GM12892 (cell line): ENCODE measurements around the gene C2orf76.
"Not testable (repeated sequence)": the region's sequence is repeated elsewhere in the genome, so short reads cannot be mapped to it uniquely, and the experiment has no call there.

Experiments used
- DNase-seq: peaks from one replicate; pipeline ENCODE4 v3.0.0; 2011; ENCODE audit not compliant: insufficient read length
- FAIRE-seq: peaks from 2 replicates; lab custom pipeline; 2011; peaks lifted over from hg19 to GRCh38; lab: Jason Lieb, UNC
- POLR2A ChIP-seq: IDR thresholded peaks from 2 replicates; pipeline ENCODE4 v1.6.1; 2011; ENCODE audit warnings: low read depth, low read length, control low read depth
- POLR2AphosphoS5 ChIP-seq: IDR thresholded peaks from 2 replicates; pipeline ENCODE4 v1.6.1; 2011; ENCODE audit warnings: low read depth, low read length, control low read depth
- TAF1 ChIP-seq: IDR thresholded peaks from 2 replicates; pipeline ENCODE4 v1.6.1; 2011; ENCODE audit warnings: low read depth, mild to moderate bottlenecking, control low read depth, low read length, borderline replicate concordance

C2orf76 gene

GRCh38 chr2:119393971-119394748 lies 27.5 kb upstream of the C2orf76 start:
- no peak for FAIRE-seq

GRCh38 chr2:119389615-119390306 lies 23.1 kb upstream of the C2orf76 start:
- no peak for DNase-seq
- FAIRE-seq: no peak
- TF ChIP-seq POLR2AphosphoS5 (no peak), TAF1 (no peak), POLR2A (no peak)

More at GRCh38 chr2:119393971-119394748, 27.5 kb upstream of the C2orf76 start:
- TF ChIP-seq POLR2AphosphoS5 (no peak), POLR2A (no peak), TAF1 (no peak)
- no peak for DNase-seq

- FAIRE-seq (peak; percentile 83), DNase-seq (no peak)
- TF ChIP-seq TAF1 (no peak), POLR2AphosphoS5 (no peak), POLR2A (no peak)
Observed at GRCh38 chr2:119387381-119388129, 20.9 kb upstream of the C2orf76 start.

GRCh38 chr2:119385466-119385865 lies 18.8 kb upstream of the C2orf76 start:
- no peak for DNase-seq
- TF ChIP-seq POLR2AphosphoS5: no peak
- no peak for TF ChIP-seq TAF1
- no peak for TF ChIP-seq POLR2A
- FAIRE-seq: no peak

GRCh38 chr2:119384971-119385370 lies 18.3 kb upstream of the C2orf76 start:
- TF ChIP-seq POLR2A (no peak), POLR2AphosphoS5 (no peak), TAF1 (no peak)
- DNase-seq: no peak
- FAIRE-seq: no peak

GRCh38 chr2:119383410-119384140 lies 16.9 kb upstream of the C2orf76 start:
- TF ChIP-seq TAF1 (no peak), POLR2A (no peak), POLR2AphosphoS5 (no peak)
- no peak for FAIRE-seq
- no peak for DNase-seq

GRCh38 chr2:119378566-119378965 lies 11.9 kb upstream of the C2orf76 start:
- TF ChIP-seq TAF1: no peak
- no peak for TF ChIP-seq POLR2A
- TF ChIP-seq POLR2AphosphoS5: no peak
- no peak for FAIRE-seq
- no peak for DNase-seq

- no peak for TF ChIP-seq POLR2AphosphoS5
- TF ChIP-seq TAF1: no peak
- TF ChIP-seq POLR2A: no peak
- DNase-seq: no peak
- FAIRE-seq: no peak
Observed at GRCh38 chr2:119377993-119378345, 11.3 kb upstream of the C2orf76 start.

GRCh38 chr2:119377294-119377992 lies 10.8 kb upstream of the C2orf76 start:
- DNase-seq: no peak
- no peak for TF ChIP-seq POLR2AphosphoS5
- no peak for TF ChIP-seq POLR2A
- no peak for TF ChIP-seq TAF1

GRCh38 chr2:119376810-119377209 lies 10.2 kb upstream of the C2orf76 start:
- no peak for TF ChIP-seq POLR2AphosphoS5
- no peak for TF ChIP-seq POLR2A
- no peak for TF ChIP-seq TAF1
- no peak for DNase-seq
- FAIRE-seq: no peak

More at GRCh38 chr2:119377294-119377992, 10.8 kb upstream of the C2orf76 start:
- FAIRE-seq: no peak

- not testable (repeated sequence) for DNase-seq, FAIRE-seq
Observed at GRCh38 chr2:119376406-119376805, 9.8 kb upstream of the C2orf76 start.

GRCh38 chr2:119373907-119374745 lies 7.5 kb upstream of the C2orf76 start:
- not testable (repeated sequence) for DNase-seq, FAIRE-seq
